T-helper 1 cell treated with Interleukin-12 subunit alpha and Interleukin-12 subunit beta and Interleukin-4 antibody, amounts not matched to agents 30 μg/mL and 1 μg/mL, for 36 hours (primary cell): ENCODE results near the gene LCNL1.

Experiments
- H3K27ac Mint-ChIP-seq: one replicate; pipeline ENCODE4 v1.8.0; 2021; ENCODE audit warnings: mild to moderate bottlenecking, mixed read lengths
- H3K27me3 Mint-ChIP-seq: one replicate; pipeline ENCODE4 v1.8.0; 2021; ENCODE audit warnings: low read depth, mixed read lengths
- H3K36me3 Mint-ChIP-seq: one replicate; pipeline ENCODE4 v1.8.0; 2021; ENCODE audit warnings: low read depth, mixed read lengths
- H3K4me1 Mint-ChIP-seq: one replicate; pipeline ENCODE4 v1.8.0; 2021; ENCODE audit warnings: low read depth, mixed read lengths
- H3K4me3 Mint-ChIP-seq: one replicate; pipeline ENCODE4 v1.8.0; 2021; ENCODE audit warnings: mild to moderate bottlenecking, moderate library complexity, mixed read lengths
- H3K9me3 Mint-ChIP-seq: one replicate; pipeline ENCODE4 v1.8.0; 2021; ENCODE audit warnings: mixed read lengths

LCNL1 gene

DNA sequence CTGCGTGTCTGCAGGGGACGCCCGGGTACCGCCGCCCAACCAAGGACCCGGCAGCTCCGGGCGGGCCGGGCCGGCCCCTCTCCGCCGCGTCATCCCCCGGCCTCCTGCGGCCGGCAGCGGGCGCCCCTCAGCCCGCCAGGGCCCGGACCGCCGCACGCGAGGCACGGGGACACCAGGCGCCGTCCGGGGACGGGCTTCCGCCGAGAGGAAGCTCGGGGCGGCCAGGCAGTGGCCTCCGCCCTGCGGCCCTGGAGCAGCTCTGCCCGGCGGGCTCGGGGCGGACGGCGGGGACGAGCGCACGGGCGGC, 38.6 kb upstream of the LCNL1 start:
- no peaks in the 10 kb centered on the region for H3K9me3 Mint-ChIP-seq
- peak overlapping the region; percentile 82 for H3K4me3 Mint-ChIP-seq
- peaks cover 9% of the 10 kb centered on the region for H3K36me3 Mint-ChIP-seq
- H3K4me1 Mint-ChIP-seq: peaks cover 3% of the 10 kb centered on the region
- no peaks in the 10 kb centered on the region for H3K27me3 Mint-ChIP-seq
- no peak overlapping the region for H3K27ac Mint-ChIP-seq

DNA sequence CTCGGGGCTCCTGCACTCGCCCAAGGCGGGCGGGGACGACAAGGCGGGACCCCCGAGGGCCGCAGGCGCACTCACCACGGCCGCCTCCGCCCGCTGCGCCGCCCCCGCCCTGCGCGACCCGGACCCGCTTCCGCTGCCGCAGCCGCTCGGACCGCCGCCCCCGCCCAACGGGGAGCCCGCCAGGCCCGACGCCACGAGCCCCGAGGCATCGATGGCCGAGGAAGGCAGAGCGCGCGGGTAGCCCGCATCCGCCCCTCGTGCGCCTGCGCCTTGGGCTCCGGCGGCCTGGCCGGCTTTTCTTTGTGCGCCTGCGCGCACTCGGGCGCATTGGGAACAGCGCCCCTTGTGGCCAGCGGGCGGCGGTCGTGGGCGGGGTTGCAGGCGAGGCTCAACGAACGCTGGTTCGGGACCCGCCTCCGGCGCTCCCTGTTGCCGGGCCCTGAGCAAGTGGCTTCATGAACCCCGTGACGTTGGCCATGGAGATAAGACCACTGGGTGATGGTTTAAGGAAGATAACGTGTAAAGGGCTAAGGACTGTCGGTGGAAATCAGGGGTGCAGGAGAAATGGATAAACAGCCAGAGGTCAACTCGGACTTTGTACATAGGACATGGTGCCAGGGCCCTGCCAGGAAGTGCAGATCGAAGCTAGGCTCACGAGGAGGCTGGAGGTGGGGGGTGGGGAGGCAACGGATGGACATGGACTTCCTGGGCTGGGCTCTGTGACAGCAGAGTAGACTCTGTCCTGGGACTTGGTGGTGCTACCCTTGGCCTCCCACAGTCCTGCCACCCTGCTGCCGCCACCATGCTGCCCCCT, 38.1 kb upstream of the LCNL1 start, which contains the start of the genes C8G and FBXW5:
C8G (plus strand) TSS at position 725 of the 814 bp plus-strand sequence; CDS start at position 803, 78 bp downstream.
FBXW5 (minus strand) TSS at position 220 of the 814 bp plus-strand sequence. CDS start 655 bp downstream, outside the sequence.
- H3K27ac Mint-ChIP-seq: peak within 1 kb of the TSS; percentile 90
- peak within 1 kb of the TSS; percentile 82 for H3K4me3 Mint-ChIP-seq
- H3K9me3 Mint-ChIP-seq: no peaks in the 10 kb centered on the region
- peaks cover 3% of the 10 kb centered on the region for H3K4me1 Mint-ChIP-seq
- H3K36me3 Mint-ChIP-seq: peaks cover 6% of the 10 kb centered on the region
- H3K27me3 Mint-ChIP-seq: no peaks in the 10 kb centered on the region

DNA sequence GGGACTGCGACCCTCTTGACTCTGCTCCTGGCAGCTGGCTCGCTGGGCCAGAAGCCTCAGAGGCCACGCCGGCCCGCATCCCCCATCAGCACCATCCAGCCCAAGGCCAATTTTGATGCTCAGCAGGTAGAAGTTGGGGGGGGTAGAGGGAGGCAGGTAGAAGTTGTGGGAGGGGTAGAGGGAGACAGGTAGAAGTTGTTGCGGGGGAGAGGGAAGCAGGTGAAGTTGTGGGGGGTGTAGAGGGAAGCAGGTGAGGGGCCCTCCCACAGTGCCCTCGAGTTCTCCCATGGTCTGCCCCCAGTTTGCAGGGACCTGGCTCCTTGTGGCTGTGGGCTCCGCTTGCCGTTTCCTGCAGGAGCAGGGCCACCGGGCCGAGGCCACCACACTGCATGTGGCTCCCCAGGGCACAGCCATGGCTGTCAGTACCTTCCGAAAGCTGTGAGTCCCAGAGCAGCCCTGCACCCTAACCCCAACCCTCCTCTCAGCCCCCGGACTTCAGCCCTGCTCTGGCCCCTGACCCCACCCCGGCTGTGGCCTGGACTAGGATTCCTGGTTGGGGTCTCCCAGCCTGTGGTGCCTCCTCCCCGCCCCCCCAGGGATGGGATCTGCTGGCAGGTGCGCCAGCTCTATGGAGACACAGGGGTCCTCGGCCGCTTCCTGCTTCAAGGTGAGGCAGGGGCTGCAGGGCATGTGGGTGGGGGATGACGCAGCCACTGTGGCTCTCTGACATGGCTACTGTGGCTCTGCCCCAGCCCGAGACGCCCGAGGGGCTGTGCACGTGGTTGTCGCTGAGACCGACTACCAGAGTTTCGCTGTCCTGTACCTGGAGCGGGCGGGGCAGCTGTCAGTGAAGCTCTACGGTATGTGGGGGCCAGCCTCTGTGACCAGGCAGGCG, 37.2 kb upstream of the LCNL1 start:
- Mint-ChIP-seq H3K4me3 (peak overlapping the region; percentile 66), H3K27me3 (no peaks in the 10 kb centered on the region), H3K4me1 (peaks cover 3% of the 10 kb centered on the region), H3K36me3 (peaks cover 6% of the 10 kb centered on the region), H3K9me3 (no peaks in the 10 kb centered on the region), H3K27ac (no peak overlapping the region)

DNA sequence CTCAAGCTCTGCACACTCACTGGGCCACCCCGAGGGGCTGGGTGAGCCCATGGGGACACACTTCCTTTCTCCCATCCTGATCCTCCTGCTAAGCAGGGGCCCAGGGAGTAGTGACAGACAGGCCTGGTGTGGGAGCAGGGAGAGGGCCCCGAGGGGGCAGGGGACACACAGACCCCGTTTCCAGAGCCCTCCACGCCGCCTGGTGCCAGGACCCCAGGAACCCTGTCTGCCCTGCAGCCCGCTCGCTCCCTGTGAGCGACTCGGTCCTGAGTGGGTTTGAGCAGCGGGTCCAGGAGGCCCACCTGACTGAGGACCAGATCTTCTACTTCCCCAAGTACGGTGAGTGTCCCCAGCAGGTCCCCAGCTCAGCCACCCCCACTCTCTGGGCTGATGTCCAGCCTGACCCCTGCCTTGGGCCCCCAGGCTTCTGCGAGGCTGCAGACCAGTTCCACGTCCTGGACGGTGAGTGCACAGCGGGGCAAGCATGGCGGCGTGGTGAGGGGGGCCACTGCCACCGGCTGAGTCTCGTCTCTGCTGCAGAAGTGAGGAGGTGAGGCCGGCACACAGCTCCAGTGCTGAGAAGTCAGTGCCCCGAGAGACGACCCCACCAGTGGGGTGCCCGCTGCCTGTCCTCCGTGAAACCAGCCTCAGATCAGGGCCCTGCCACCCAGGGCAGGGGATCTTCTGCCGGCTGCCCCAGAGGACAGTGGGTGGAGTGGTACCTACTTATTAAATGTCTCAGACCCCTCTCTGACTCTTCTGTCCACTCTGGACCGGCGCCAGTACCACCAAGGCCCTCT, 36.4 kb upstream of the LCNL1 start:
- Mint-ChIP-seq H3K4me1 (peaks cover 3% of the 10 kb centered on the region), H3K4me3 (no peak overlapping the region), H3K27ac (no peak overlapping the region), H3K36me3 (peaks cover 3% of the 10 kb centered on the region), H3K9me3 (no peaks in the 10 kb centered on the region), H3K27me3 (no peaks in the 10 kb centered on the region)

DNA sequence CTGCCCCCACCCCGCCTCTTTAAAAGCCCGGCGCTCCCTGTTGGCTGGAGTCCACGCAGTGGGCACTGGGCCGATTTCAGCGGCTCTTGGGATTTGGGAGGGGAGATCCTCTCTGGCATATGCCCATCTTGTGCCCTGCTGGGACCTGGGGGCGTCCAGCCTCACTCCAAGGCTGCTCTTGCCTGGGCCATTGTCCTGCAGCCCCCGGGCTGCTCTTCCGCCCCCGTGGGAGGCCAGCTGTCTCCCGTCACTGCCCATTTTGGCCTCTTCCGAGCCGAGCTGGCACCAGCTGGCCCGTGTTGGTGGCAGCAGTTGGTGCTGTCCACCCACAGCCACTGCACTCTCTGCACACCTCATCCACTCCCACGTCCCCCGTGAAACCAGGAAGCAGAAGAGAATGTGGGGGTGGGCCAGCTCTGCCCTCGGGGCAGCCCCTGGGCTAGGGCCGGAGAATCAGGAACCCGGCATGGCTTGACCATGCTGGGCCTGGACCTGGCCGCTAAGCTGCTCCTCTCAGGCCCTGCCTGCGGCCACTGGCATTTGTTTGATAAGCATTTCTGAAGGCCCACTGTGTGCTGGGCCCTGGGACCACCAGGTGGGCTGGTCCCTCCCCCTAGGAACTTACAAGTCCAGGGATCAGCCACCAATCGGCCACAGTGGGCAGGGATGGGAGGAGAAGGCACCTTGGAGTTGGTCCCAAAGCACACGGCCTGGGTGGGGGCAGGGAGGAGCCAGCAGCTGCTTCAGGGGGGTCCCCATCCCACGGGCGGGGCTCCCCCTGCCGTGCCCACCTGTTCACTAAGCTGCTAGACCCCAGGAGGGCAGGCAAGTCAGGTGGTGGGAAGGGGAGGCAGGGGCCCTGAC, 35.5 kb upstream of the LCNL1 start:
- H3K4me1 Mint-ChIP-seq: peaks cover 3% of the 10 kb centered on the region
- no peak overlapping the region for H3K4me3 Mint-ChIP-seq
- no peaks in the 10 kb centered on the region for H3K36me3 Mint-ChIP-seq
- no peak overlapping the region for H3K27ac Mint-ChIP-seq
- no peaks in the 10 kb centered on the region for H3K9me3 Mint-ChIP-seq
- H3K27me3 Mint-ChIP-seq: no peaks in the 10 kb centered on the region

DNA sequence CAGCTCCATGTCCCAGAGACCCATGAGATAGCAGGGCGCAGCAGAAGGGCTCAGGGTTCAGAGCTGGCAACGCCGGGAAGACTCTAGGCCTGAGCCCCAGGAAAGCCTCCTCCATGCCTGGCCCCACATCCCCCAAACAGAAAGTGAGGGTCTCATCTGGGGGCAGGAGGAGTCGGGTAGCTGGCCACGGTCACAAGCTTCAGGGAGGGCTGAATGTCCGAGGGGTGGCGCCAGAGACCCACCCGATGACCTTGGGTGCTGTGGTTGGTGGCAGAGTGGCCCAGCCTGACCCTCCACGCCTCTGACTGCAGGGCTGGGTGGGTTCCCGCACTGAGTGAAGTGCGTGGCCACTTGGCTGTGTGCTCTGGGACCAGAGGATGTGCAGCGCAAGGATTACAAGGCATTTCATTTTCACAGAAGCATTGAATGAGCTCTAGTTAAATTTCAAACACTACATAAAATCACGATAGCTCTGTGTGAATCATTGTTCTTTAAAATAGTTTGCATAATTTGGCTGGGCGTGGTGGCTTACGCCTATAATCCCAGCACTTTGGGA, 34.8 kb upstream of the LCNL1 start:
- peaks cover 3% of the 10 kb centered on the region for H3K4me1 Mint-ChIP-seq
- no peaks in the 10 kb centered on the region for H3K9me3 Mint-ChIP-seq
- peak overlapping the region; percentile 40 for H3K4me3 Mint-ChIP-seq
- no peaks in the 10 kb centered on the region for H3K36me3 Mint-ChIP-seq
- H3K27me3 Mint-ChIP-seq: no peaks in the 10 kb centered on the region
- no peak overlapping the region for H3K27ac Mint-ChIP-seq

DNA sequence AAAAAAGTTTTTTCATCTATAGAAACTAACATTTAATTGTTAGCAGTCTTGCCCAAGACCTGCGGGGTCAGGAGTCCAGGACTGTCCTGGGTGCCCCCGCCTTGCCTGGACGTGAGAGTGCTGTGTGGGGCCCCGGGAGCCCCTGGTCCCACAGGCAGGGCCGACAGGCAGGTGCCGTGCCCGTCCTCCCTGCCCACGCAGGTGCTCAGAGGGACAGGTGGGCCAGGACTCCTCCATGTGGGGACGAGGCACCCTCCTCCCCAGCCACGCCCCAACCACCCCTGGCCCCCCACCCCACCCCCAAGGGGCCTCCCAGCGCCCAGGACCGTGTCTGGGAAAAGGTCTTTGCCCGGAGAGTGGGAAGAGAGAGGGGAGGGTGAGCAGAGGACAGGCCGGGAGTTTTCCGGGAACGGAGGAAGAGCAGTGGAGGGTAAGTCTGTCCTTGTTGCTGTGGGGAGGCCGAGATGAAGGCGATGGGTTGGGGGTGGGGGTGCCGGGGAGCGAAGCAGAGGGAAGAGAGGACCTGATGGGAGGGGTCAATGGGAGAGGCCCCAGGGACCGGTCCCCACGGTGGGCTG, 33.5 kb upstream of the LCNL1 start:
- H3K4me3 Mint-ChIP-seq: peak overlapping the region; percentile 82
- H3K27me3 Mint-ChIP-seq: no peaks in the 10 kb centered on the region
- peak overlapping the region; percentile 73 for H3K27ac Mint-ChIP-seq
- no peaks in the 10 kb centered on the region for H3K36me3 Mint-ChIP-seq
- peaks cover 3% of the 10 kb centered on the region for H3K4me1 Mint-ChIP-seq
- no peaks in the 10 kb centered on the region for H3K9me3 Mint-ChIP-seq

DNA sequence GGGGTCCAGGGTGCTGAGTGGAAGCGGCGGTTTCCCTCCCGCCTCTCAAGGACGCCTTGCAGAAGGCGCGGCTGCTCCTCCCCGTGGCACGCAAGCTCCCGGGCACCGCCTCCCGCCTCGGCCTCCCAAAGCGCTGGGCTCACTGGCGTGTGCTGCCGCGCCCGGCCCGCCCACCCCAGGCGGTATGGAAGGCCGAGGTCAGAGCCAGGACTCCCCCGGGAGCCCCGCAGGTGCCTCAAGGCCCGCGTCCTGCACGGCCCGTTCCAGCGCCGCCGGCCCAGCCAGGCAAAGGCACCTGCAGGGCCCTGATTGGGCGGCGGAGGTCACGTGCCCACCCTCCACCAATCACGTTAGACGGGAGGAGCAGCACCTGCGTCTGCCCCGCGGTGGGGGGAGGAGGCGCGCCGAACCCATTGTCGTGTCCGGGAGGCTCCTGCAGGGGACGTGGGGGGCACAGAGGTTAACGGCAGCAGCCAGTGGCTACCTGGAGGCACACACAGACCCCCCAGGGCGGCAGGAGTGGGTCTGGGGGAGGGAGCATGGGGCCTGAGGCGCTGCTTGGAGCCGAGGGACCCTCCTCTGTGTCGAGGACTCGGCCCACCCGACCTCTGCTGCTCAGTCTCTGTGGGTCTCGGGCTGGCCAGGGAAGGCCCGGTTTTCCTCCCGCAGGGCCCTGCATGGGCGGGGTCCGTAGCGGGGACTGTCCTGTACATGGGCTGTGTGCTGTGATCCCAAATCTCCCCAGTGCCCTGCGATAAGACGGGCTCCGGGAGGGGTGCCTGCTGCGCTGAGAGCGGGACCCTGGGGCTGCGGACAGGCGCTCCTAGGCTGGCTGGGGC, 32.8 kb upstream of the LCNL1 start:
- Mint-ChIP-seq H3K36me3 (no peaks in the 10 kb centered on the region), H3K9me3 (no peaks in the 10 kb centered on the region), H3K27me3 (no peaks in the 10 kb centered on the region), H3K4me1 (no peaks in the 10 kb centered on the region), H3K4me3 (peak overlapping the region; percentile 86), H3K27ac (peak overlapping the region; percentile 86)

DNA sequence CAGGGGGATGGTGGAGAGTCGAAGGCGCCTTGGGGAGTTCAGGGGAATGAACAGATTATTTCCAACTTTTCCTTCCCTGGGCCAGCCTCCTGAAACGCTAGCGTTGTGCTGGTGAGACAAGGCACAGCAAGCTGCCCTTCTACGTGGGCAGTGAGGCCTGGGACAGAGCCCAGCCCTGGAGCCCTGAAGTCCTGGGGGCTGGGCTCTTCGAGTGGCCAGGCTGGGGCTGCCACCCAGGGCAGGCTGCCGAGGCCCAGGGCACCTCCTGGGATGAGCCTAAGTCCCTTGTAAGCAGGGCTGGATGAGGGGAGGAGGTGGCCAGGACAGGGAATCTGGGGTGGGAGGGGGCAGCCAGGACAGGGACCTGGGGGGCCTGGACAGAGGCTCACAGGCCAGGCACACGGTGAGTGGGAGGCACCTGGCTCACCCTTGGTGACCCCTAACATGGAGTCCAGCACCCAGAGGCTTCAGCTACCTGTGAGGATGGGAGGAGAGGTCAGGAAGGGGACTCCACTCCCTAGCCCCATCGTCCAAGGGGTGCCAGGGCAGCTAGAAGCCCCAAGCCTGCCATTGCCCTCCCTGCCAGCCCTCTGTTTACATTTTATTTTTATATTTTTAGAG, 32.0 kb upstream of the LCNL1 start:
- H3K27me3 Mint-ChIP-seq: no peaks in the 10 kb centered on the region
- no peaks in the 10 kb centered on the region for H3K9me3 Mint-ChIP-seq
- peak overlapping the region; percentile 86 for H3K4me3 Mint-ChIP-seq
- no peaks in the 10 kb centered on the region for H3K4me1 Mint-ChIP-seq
- no peaks in the 10 kb centered on the region for H3K36me3 Mint-ChIP-seq
- peak overlapping the region; percentile 86 for H3K27ac Mint-ChIP-seq

DNA sequence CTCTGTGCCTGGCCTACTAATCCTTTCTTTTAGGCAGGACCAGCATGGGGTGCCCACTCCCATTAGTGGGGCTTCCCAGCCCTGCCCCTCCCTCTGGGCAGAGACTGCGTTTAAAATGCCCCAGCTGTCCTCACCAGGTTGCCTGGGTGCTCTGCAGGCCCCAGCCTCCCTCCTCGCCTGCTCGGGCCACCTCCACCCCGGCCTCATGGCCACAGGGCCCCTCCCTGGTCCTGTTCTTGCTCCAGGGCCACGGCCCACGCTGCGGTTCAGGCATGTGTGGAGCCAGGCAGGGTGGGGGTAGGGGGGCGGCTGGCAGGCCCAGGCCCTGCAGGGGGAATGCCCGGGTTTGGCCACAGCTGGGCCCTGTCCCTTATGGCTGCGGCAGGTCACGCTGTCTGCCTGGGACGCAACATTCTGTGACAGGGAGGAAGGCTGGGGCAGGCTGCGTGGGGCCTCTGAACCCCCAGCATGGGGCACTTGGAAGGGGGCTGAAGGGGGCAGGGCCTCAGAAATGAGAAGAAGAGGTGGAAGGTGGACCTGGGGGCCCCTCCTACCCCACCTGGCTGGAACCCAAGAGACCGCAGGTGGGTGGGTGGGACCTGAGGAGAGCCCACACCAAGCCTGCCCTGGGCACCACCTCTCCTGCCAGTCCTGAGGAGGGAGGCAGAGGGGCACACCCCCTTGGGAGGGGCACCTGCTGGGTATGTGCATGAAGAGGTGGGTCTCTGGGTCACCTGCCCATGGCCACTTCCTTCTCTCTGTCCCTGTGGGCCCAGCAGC, 31.1 kb upstream of the LCNL1 start, which contains the start of gene LCN12:
LCN12 (plus strand) TSS at position 733 of the 780 bp plus-strand sequence. CDS start 55 bp downstream, outside the sequence.
- H3K36me3 Mint-ChIP-seq: no peaks in the 10 kb centered on the region
- peaks cover 7% of the 10 kb centered on the region for H3K9me3 Mint-ChIP-seq
- H3K27me3 Mint-ChIP-seq: no peaks in the 10 kb centered on the region
- H3K4me3 Mint-ChIP-seq: no peak within 1 kb of the TSS
- no peak within 1 kb of the TSS for H3K27ac Mint-ChIP-seq
- H3K4me1 Mint-ChIP-seq: no peaks in the 10 kb centered on the region

DNA sequence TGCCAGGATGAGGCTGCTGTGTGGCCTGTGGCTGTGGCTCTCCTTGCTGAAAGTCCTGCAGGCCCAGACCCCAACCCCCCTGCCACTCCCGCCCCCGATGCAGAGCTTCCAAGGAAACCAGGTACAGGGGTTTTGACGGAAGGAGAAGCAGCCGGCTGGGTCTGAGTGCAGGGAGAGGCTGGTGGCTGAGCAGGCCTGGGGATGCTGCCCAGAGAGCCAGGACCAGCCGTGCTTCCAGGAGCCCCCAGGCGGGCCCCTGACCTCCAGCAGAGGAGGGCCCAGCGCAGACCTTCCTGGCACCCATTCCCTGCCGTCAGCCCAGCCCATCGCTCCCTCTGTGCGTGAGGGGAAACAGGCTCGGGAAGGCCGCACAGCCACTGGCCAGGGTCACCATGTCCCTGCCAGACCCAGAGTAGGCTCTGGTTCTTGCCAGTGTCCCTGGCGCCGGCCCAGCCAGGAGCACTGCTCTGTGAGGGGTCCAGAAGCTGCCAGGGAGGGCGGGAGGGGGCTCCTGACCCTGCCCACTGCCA, 30.4 kb upstream of the LCNL1 start:
- Mint-ChIP-seq H3K4me3 (no peak overlapping the region), H3K9me3 (peaks cover 9% of the 10 kb centered on the region), H3K27me3 (no peaks in the 10 kb centered on the region), H3K36me3 (no peaks in the 10 kb centered on the region), H3K27ac (no peak overlapping the region), H3K4me1 (no peaks in the 10 kb centered on the region)
